Pancreas (tissue), 10 donors: Measurements from ENCODE around the gene GBX1. TPM values are rescaled to one million over a fixed set of nuclear protein-coding genes. Genes with fewer than 3 reads are reported as not detected.
A peak's percentile ranks its signal among the peaks of the same experiment; 100 is the strongest.

ENCODE experiments used
- ATAC-seq, 4 donors: fragments of 200-7000 bp; cut with Tn5 transposase; one replicate each; pipeline versions ENCODE4 v1.8.0 to v1.9.1; 2020; ENCODE audit warnings: mild to moderate bottlenecking in 4 of 4, moderate library complexity in 4 of 4
- DNase-seq, 6 donors: peaks; one replicate each; pipeline ENCODE4 v3.0.0-alpha.2; 2020
- FAIRE-seq: peaks from 2 replicates; lab custom pipeline; 2012; peaks lifted over from hg19 to GRCh38; lab: Jason Lieb, UNC
- H3K27ac ChIP-seq, 4 donors: fragments of 200-600 bp; sonication (generic); 1 replicate in 3 of 4; 2 replicates in 1 of 4; pipeline versions ENCODE4 v1.5.0 to v1.8.0; 2020
- H3K27me3 ChIP-seq, 4 donors: fragments of 200-600 bp; one replicate each; pipeline ENCODE4 v1.8.0; 2021
- H3K36me3 ChIP-seq, 3 donors: fragments of 200-600 bp; sonication (generic) in 1 of 3; one replicate each; pipeline versions ENCODE4 v1.5.0 to v1.8.0; 2020 to 2021
- H3K4me1 ChIP-seq, 3 donors: fragments of 200-600 bp; one replicate each; pipeline ENCODE4 v1.8.0; 2021
- H3K4me3 ChIP-seq, 4 donors: fragments of 200-600 bp; sonication (generic) in 2 of 4; one replicate each; pipeline versions ENCODE4 v1.5.0 to v1.8.0; 2020 to 2021
- H3K9me3 ChIP-seq, 4 donors: fragments of 200-600 bp; one replicate each; pipeline ENCODE4 v1.8.0; 2021
- CTCF ChIP-seq, 4 donors: fragments of 200-600 bp; sonication (generic) in 3 of 4; IDR thresholded peaks; one replicate each; pipeline versions ENCODE4 v1.5.0 to v1.8.0; 2021; ENCODE audit warnings: antibody characterized with exemption in 4 of 4
- WGBS, 2 donors: extraction: QIAGEN DNeasy Blood & Tissue Kit; methylation state at CpG; one replicate each; pipeline ENCODE4 v1.1.7; 2013; 5-methylcytosine and 5-hydroxymethylcytosine counted together
- intact Hi-C, 3 donors: fragments of 100-400 bp; cut with DNase I; formaldehyde crosslinking; loops; one replicate each; pipeline versions ENCODE4 v1.11.1 to v1.14.2; 2022
- polyA plus RNA-seq, 2 donors: library from polyadenylated mRNA; stranded (reverse); fragments of 200-250 nt; gene quantifications; one replicate each; pipeline ENCODE4 v1.2.3, GENCODE V29; 2013
- total RNA-seq, 6 donors: library from RNA; stranded (reverse); fragmentation: NEBNext Ultra II Directional in 4 of 6; extraction: Animal tissue kit (Norgen Biotek cat#: 25700) in 4 of 6; gene quantifications; one replicate each; pipeline versions ENCODE4 v1.2.1 to v1.2.4, GENCODE V29; 2021 to 2023
- donor health status: healthy with polysubstance abuse.
- donor health status: DM: no; HTN: no; CAD: no; lungs with moderate emphysema.
- donor health status: DM: no; HTN: no; CAD: no.
- donor health status: control.
- donor health status: control.
- donor health status: Bipolar disorder and iron deficiency.
- donor health status: DM: yes; HTN: yes; CAD: no.
- donor health status: DM: no; HTN: no; CAD: no.
- donor health status: DM: no; HTN: no; CAD: no.
- donor health status: DM: yes; HTN: yes; CAD: no.

GBX1 gene
- total and polyA plus RNA-seq, 8 donors: not detected

- H3K27me3 ChIP-seq: no peaks in the 10 kb centered on the region
- no peaks in the 10 kb centered on the region for H3K4me1 ChIP-seq
- H3K9me3 ChIP-seq: no peaks in the 10 kb centered on the region
- DNase-seq (no peak), ATAC-seq (no peak), FAIRE-seq (no peak)
- no peak overlapping the region for H3K4me3 ChIP-seq
- H3K36me3 ChIP-seq: no peaks in the 10 kb centered on the region
- no peak overlapping the region for H3K27ac ChIP-seq
- WGBS, 2 donors: 83 to 92% methylated on average over 9 of the region's 9 CpGs
- intact Hi-C loops: no loop called here
- no peak for TF ChIP-seq CTCF (IDR thresholded peaks at IDR 0.05)
These were observed 35.3 kb upstream of the GBX1 start for GRCh38 chr7:151202836-151203235.

GRCh38 chr7:151201751-151202150, 34.3 kb upstream of the GBX1 start:
- Histone ChIP-seq H3K4me1 (no peaks in the 10 kb centered on the region), H3K4me3 (no peak overlapping the region), H3K27me3 (no peaks in the 10 kb centered on the region), H3K27ac (no peak overlapping the region), H3K36me3 (no peaks in the 10 kb centered on the region), H3K9me3 (no peaks in the 10 kb centered on the region)
- ATAC-seq (no peak), FAIRE-seq (no peak), DNase-seq (no peak)
- intact Hi-C loops: no loop called here
- 53 to 65% methylated on average over 4 of the region's 4 CpGs for WGBS, 2 donors
- TF ChIP-seq CTCF (IDR thresholded peaks at IDR 0.05): no peak

GRCh38 chr7:151201344-151201743, 33.9 kb upstream of the GBX1 start:
- intact Hi-C loops: no loop called here
- TF ChIP-seq CTCF (IDR thresholded peaks at IDR 0.05): no peak
- Histone ChIP-seq H3K4me1 (no peaks in the 10 kb centered on the region), H3K9me3 (no peaks in the 10 kb centered on the region), H3K36me3 (no peaks in the 10 kb centered on the region), H3K27ac (no peak overlapping the region), H3K4me3 (no peak overlapping the region), H3K27me3 (no peaks in the 10 kb centered on the region)
- FAIRE-seq: no peak
- ATAC-seq: no peak
- WGBS, 2 donors: 60 to 72% methylated on average over 3 of the region's 3 CpGs
- DNase-seq: no peak

GRCh38 chr7:151198945-151199848, 31.7 kb upstream of the GBX1 start:
- DNase-seq (no peak), FAIRE-seq (no peak), ATAC-seq (peak in 2 of 4 donors; percentile 62 to 67)
- Histone ChIP-seq H3K36me3 (no peaks in the 10 kb centered on the region), H3K27me3 (no peaks in the 10 kb centered on the region), H3K9me3 (no peaks in the 10 kb centered on the region), H3K27ac (no peak overlapping the region), H3K4me1 (no peaks in the 10 kb centered on the region), H3K4me3 (no peak overlapping the region)
- intact Hi-C loops: no loop called here
- no peak for TF ChIP-seq CTCF (IDR thresholded peaks at IDR 0.05)
- WGBS, 2 donors: 56% methylated on average over 30 of the region's 30 CpGs

- no peak for ATAC-seq
- no peaks in the 10 kb centered on the region for H3K9me3 ChIP-seq
- intact Hi-C loops: no loop called here
- no peak overlapping the region for H3K27ac ChIP-seq
- H3K27me3 ChIP-seq: no peaks in the 10 kb centered on the region
- H3K36me3 ChIP-seq: no peaks in the 10 kb centered on the region
- TF ChIP-seq CTCF (IDR thresholded peaks at IDR 0.05): no peak
- no peak for FAIRE-seq
- DNase-seq: no peak
- no peaks in the 10 kb centered on the region for H3K4me1 ChIP-seq
- H3K4me3 ChIP-seq: no peak overlapping the region
These were observed 30.4 kb upstream of the GBX1 start for GRCh38 chr7:151197932-151198331.
